HEK293 (cell line): ENCODE data around the gene TYROBP.

ENCODE experiments used
- CTCF ChIA-PET: fragments of 350-600 bp; formaldehyde crosslinking; extraction: SDS; loops from one replicate; lab custom pipeline; 2021; ENCODE audit warnings: antibody characterized with exemption; lab: Yijun Ruan, JAX
- POLR2A ChIA-PET: fragments of 300-600 bp; formaldehyde crosslinking; extraction: SDS; loops from one replicate; lab custom pipeline; 2020; ENCODE audit warnings: antibody characterized with exemption, inconsistent platforms; lab: Yijun Ruan, JAX
- H3K27ac ChIP-seq: fragments of 200-500 bp; sonication (Bioruptor generic); 2 replicates; pipeline ENCODE4 v1.5.1; 2014; ENCODE audit warnings: low read depth, low read length, control low read depth, inconsistent platforms; ENCODE audit errors: extremely low read depth
- H3K36me3 ChIP-seq, 2 experiments: fragments of 200-500 bp in 1 of 2; sonication (Bioruptor generic) in 1 of 2; 1 replicate in 1 of 2; 2 replicates in 1 of 2; pipeline ENCODE4 v1.5.1; 2014 to 2017; ENCODE audit warnings: inconsistent platforms in 2 of 2, low read length in 2 of 2; ENCODE audit not compliant: control insufficient read depth in 2 of 2, insufficient read depth in 1 of 2
- H3K4me1 ChIP-seq: fragments of 200-500 bp; sonication (Bioruptor generic); 2 replicates; pipeline ENCODE4 v1.5.1; 2014; ENCODE audit warnings: mild to moderate bottlenecking, low read length, inconsistent platforms; ENCODE audit not compliant: control insufficient read depth, insufficient read depth
- H3K4me3 ChIP-seq: 2 replicates; pipeline ENCODE4 v1.5.1; 2011; ENCODE audit warnings: low read depth, mild to moderate bottlenecking, control low read depth, low read length, moderate library complexity
- H3K9me3 ChIP-seq: fragments of 200-500 bp; sonication (Bioruptor generic); 2 replicates; pipeline ENCODE4 v1.5.1; 2014; ENCODE audit warnings: low read depth, low read length, inconsistent platforms; ENCODE audit not compliant: control insufficient read depth, insufficient read depth
- GFI1B ChIP-seq: fragments of 450-650 bp; formaldehyde crosslinking; IDR thresholded peaks from 2 replicates; pipeline ENCODE4 v1.5.1; 2016; ENCODE audit warnings: missing biosample characterization, missing genetic modification characterization
- GLI4 ChIP-seq: fragments of 450-650 bp; formaldehyde crosslinking; IDR thresholded peaks from 2 replicates; pipeline ENCODE4 v1.5.1; 2016; ENCODE audit warnings: missing biosample characterization, missing genetic modification characterization
- KLF8 ChIP-seq: fragments of 450-650 bp; formaldehyde crosslinking; IDR thresholded peaks from 2 replicates; pipeline ENCODE4 v1.5.1; 2016; ENCODE audit warnings: missing biosample characterization, missing genetic modification characterization
- KLF9 ChIP-seq: fragments of 450-650 bp; formaldehyde crosslinking; IDR thresholded peaks from 2 replicates; pipeline ENCODE4 v1.5.1; 2016; ENCODE audit warnings: missing biosample characterization, missing genetic modification characterization, low read depth
- OSR2 ChIP-seq: fragments of 450-650 bp; formaldehyde crosslinking; IDR thresholded peaks from 2 replicates; pipeline ENCODE4 v1.5.1; 2016; ENCODE audit warnings: missing biosample characterization, missing genetic modification characterization
- SALL2 ChIP-seq: fragments of 450-650 bp; formaldehyde crosslinking; IDR thresholded peaks from 2 replicates; pipeline ENCODE4 v1.5.0; 2017; ENCODE audit warnings: missing biosample characterization, mild to moderate bottlenecking, missing genetic modification characterization, borderline replicate concordance
- SCRT1 ChIP-seq: fragments of 450-650 bp; formaldehyde crosslinking; IDR thresholded peaks from 2 replicates; pipeline ENCODE4 v1.5.1; 2016; ENCODE audit warnings: missing biosample characterization, missing genetic modification characterization, borderline replicate concordance
- SP7 ChIP-seq: fragments of 450-650 bp; formaldehyde crosslinking; IDR thresholded peaks from 2 replicates; pipeline ENCODE4 v1.5.1; 2016; ENCODE audit warnings: missing biosample characterization, missing genetic modification characterization
- TCF7L2 ChIP-seq: IDR thresholded peaks from 2 replicates; pipeline ENCODE4 v1.6.1; 2011; ENCODE audit warnings: low read depth, mild to moderate bottlenecking, inconsistent platforms, low read length, moderate library complexity, borderline replicate concordance
- ZEB2 ChIP-seq: fragments of 450-650 bp; formaldehyde crosslinking; IDR thresholded peaks from 2 replicates; pipeline ENCODE4 v1.5.1; 2016; ENCODE audit warnings: missing biosample characterization, missing genetic modification characterization
- ZNF146 ChIP-seq: fragments of 450-650 bp; formaldehyde crosslinking; IDR thresholded peaks from 2 replicates; pipeline ENCODE4 v1.5.1; 2016; ENCODE audit warnings: missing biosample characterization, missing genetic modification characterization
- ZNF223 ChIP-seq: fragments of 450-650 bp; formaldehyde crosslinking; IDR thresholded peaks from 2 replicates; pipeline ENCODE4 v1.5.1; 2016; ENCODE audit warnings: missing biosample characterization, missing genetic modification characterization
- ZNF391 ChIP-seq: fragments of 450-650 bp; formaldehyde crosslinking; IDR thresholded peaks from 2 replicates; pipeline ENCODE4 v1.5.1; 2016; ENCODE audit warnings: low read depth, missing biosample characterization, missing genetic modification characterization, borderline replicate concordance
- ZNF48 ChIP-seq: fragments of 450-650 bp; formaldehyde crosslinking; IDR thresholded peaks from 2 replicates; pipeline ENCODE4 v1.5.1; 2016; ENCODE audit warnings: missing biosample characterization, missing genetic modification characterization
- ZNF529 ChIP-seq: fragments of 450-650 bp; formaldehyde crosslinking; IDR thresholded peaks from 2 replicates; pipeline ENCODE4 v1.5.1; 2017; ENCODE audit warnings: missing genetic modification characterization, missing biosample characterization; ENCODE audit not compliant: insufficient replicate concordance
- ZNF571 ChIP-seq: fragments of 450-650 bp; formaldehyde crosslinking; IDR thresholded peaks from 2 replicates; pipeline ENCODE4 v1.5.0; 2017; ENCODE audit warnings: missing biosample characterization, missing genetic modification characterization
- ZNF629 ChIP-seq: fragments of 450-650 bp; formaldehyde crosslinking; IDR thresholded peaks from 2 replicates; pipeline ENCODE4 v1.5.1; 2017; ENCODE audit warnings: missing biosample characterization, missing genetic modification characterization
- ZNF792 ChIP-seq: fragments of 450-650 bp; formaldehyde crosslinking; IDR thresholded peaks from 2 replicates; pipeline ENCODE4 v1.5.1; 2016; ENCODE audit warnings: missing biosample characterization, missing genetic modification characterization
- TF ChIP-seq, protein P1 (sequence below): fragments of 450-650 bp; formaldehyde crosslinking; IDR thresholded peaks from 2 replicates; pipeline ENCODE4; 2016; ENCODE audit warnings: missing biosample characterization, missing genetic modification characterization
- TF ChIP-seq, protein P2 (sequence below): fragments of 450-650 bp; formaldehyde crosslinking; IDR thresholded peaks from 2 replicates; pipeline ENCODE4 v1.5.1; 2017; ENCODE audit warnings: missing biosample characterization, missing genetic modification characterization
- TF ChIP-seq, protein P3 (sequence below): fragments of 450-650 bp; formaldehyde crosslinking; IDR thresholded peaks from 2 replicates; pipeline ENCODE4 v1.5.1; 2016; ENCODE audit warnings: missing biosample characterization, missing genetic modification characterization
- TF ChIP-seq, protein P4 (sequence below): fragments of 450-650 bp; formaldehyde crosslinking; IDR thresholded peaks from 2 replicates; pipeline ENCODE4 v1.5.1; 2016; ENCODE audit warnings: missing biosample characterization, missing genetic modification characterization
- TF ChIP-seq, protein P5 (sequence below): fragments of 450-650 bp; formaldehyde crosslinking; IDR thresholded peaks from 2 replicates; pipeline ENCODE4 v1.5.1; 2016; ENCODE audit warnings: missing biosample characterization, missing genetic modification characterization
- TF ChIP-seq, protein P6 (sequence below): fragments of 450-650 bp; formaldehyde crosslinking; conservative IDR thresholded peaks from 2 replicates; pipeline ENCODE4 v1.5.1; 2016; ENCODE audit warnings: low read depth, missing biosample characterization, missing genetic modification characterization

Gene TYROBP

DNA sequence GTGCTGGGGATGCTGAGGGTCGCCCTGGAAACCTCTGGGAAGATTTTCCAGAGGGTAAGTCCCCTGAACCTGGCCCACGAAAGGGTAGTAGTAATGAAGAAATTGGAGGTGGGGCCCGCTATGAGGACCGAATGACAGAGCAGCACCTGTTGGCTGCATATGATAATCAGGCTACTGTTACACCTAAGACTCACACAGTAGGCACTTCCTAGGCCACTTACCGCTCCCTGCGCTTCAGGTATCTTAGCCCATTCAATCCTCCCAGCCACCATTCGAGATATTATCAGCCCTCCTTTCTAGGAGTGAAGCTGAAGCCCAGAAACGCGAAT, 23.7 kb upstream of the TYROBP start (continued):
- TF ChIP-seq OSR2 (tag by site-specific recombination) (no peak), TCF7L2 (no peak), GFI1B (no peak), KLF9 (no peak)
- TF ChIP-seq, protein P1, sequence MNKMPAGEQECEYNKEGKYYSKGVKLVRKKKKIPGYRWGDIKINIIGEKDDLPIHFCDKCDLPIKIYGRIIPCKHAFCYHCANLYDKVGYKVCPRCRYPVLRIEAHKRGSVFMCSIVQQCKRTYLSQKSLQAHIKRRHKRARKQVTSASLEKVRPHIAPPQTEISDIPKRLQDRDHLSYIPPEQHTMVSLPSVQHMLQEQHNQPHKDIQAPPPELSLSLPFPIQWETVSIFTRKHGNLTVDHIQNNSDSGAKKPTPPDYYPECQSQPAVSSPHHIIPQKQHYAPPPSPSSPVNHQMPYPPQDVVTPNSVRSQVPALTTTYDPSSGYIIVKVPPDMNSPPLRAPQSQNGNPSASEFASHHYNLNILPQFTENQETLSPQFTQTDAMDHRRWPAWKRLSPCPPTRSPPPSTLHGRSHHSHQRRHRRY, result peak; percentile 34; the same call in 1 of the 2 replicates

DNA sequence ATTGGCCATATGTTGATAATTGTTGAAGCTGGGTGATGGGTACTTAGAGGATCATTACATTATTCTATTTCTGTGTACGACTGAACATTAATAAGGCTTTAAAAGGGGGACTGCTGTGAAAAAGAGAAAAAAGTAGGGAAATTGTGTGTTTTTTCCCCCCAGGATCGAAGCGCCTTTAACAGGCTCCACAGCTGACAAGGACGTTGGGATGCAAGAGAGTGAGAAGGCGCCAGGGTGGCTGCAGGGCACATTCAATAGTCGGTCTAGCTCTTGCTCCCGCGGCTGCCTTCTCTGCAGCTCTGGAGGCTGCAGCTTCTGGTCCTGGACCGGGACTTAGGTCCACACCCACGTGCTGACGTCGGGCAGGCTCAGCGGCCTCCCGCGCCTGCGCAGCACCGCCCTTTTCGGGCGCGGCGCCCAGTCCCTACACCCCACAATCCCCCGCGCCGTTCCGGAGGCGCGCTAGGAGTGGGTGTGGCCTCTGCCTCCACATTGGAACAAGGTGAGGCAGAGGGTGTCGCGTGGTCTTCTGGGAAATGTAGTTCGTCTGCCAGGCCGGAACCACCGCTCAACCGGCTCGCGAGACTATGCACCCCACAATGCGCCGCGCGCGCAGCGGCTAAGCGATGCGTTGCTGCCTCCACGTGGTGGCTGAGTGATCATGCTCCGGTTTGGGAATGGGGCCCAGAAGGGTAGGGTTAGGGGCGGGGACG, 23.2 kb upstream of the TYROBP start:
- H3K36me3 ChIP-seq, result no peaks in the 10 kb centered on the region
- ChIA-PET POLR2A (interaction anchor here (0.5 to 2.0 kb wide), 35 partner anchors 9 to 924 kb away, joined by 3 to 23 read pairs (median 4); partner anchors contain the start of genes COX6B1, HSPB6, LIN37 and NFKBID), CTCF (interaction anchor here (0.6 to 8.0 kb wide), 53 partner anchors 9 to 786 kb away, joined by 3 to 185 read pairs (median 4); partner anchors contain the start of genes CAPNS1, COX6B1, IGFLR1 and KIRREL2)
- H3K9me3 ChIP-seq, result no peaks in the 10 kb centered on the region
- H3K4me1 ChIP-seq, result peaks cover 11% of the 10 kb centered on the region
- peak overlapping the region; percentile 33; the same call in 1 of the 2 replicates for H3K27ac ChIP-seq
- peak overlapping the region; percentile 12 for H3K4me3 ChIP-seq
- TF ChIP-seq GLI4 (tag by site-specific recombination), result no peak
- TF ChIP-seq, protein P2, sequence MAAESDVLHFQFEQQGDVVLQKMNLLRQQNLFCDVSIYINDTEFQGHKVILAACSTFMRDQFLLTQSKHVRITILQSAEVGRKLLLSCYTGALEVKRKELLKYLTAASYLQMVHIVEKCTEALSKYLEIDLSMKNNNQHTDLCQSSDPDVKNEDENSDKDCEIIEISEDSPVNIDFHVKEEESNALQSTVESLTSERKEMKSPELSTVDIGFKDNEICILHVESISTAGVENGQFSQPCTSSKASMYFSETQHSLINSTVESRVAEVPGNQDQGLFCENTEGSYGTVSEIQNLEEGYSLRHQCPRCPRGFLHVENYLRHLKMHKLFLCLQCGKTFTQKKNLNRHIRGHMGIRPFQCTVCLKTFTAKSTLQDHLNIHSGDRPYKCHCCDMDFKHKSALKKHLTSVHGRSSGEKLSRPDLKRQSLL (tag by site-specific recombination), result peak; percentile 75; the same call in 1 of the 2 replicates
- no peak for TF ChIP-seq SCRT1
- TF ChIP-seq ZNF391 (tag by site-specific recombination), result peak; percentile 96; the same call in 1 of the 2 replicates
- peak; percentile 100 for TF ChIP-seq KLF9
- no peak for TF ChIP-seq ZNF792 (tag by site-specific recombination)
- no peak for TF ChIP-seq ZNF223 (tag by site-specific recombination)
- no peak for TF ChIP-seq ZNF571 (tag by site-specific recombination)
- TF ChIP-seq, protein P3, sequence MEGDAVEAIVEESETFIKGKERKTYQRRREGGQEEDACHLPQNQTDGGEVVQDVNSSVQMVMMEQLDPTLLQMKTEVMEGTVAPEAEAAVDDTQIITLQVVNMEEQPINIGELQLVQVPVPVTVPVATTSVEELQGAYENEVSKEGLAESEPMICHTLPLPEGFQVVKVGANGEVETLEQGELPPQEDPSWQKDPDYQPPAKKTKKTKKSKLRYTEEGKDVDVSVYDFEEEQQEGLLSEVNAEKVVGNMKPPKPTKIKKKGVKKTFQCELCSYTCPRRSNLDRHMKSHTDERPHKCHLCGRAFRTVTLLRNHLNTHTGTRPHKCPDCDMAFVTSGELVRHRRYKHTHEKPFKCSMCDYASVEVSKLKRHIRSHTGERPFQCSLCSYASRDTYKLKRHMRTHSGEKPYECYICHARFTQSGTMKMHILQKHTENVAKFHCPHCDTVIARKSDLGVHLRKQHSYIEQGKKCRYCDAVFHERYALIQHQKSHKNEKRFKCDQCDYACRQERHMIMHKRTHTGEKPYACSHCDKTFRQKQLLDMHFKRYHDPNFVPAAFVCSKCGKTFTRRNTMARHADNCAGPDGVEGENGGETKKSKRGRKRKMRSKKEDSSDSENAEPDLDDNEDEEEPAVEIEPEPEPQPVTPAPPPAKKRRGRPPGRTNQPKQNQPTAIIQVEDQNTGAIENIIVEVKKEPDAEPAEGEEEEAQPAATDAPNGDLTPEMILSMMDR (tag by site-specific recombination), result peak; percentile 100
- TF ChIP-seq ZNF48 (tag by site-specific recombination), result no peak
- no peak for TF ChIP-seq SALL2 (tag by site-specific recombination)
- peak; percentile 92 for TF ChIP-seq SP7 (tag by site-specific recombination)
- TF ChIP-seq, protein P4, sequence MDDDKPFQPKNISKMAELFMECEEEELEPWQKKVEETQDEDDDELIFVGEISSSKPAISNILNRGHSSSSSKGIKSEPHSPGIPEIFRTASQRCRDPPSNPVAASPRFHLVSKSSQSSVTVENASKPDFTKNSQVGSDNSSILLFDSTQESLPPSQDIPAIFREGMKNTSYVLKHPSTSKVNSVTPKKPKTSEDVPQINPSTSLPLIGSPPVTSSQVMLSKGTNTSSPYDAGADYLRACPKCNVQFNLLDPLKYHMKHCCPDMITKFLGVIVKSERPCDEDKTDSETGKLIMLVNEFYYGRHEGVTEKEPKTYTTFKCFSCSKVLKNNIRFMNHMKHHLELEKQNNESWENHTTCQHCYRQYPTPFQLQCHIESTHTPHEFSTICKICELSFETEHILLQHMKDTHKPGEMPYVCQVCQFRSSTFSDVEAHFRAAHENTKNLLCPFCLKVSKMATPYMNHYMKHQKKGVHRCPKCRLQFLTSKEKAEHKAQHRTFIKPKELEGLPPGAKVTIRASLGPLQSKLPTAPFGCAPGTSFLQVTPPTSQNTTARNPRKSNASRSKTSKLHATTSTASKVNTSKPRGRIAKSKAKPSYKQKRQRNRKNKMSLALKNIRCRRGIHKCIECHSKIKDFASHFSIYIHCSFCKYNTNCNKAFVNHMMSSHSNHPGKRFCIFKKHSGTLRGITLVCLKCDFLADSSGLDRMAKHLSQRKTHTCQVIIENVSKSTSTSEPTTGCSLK (tag by site-specific recombination), result no peak
- TF ChIP-seq, protein P5, sequence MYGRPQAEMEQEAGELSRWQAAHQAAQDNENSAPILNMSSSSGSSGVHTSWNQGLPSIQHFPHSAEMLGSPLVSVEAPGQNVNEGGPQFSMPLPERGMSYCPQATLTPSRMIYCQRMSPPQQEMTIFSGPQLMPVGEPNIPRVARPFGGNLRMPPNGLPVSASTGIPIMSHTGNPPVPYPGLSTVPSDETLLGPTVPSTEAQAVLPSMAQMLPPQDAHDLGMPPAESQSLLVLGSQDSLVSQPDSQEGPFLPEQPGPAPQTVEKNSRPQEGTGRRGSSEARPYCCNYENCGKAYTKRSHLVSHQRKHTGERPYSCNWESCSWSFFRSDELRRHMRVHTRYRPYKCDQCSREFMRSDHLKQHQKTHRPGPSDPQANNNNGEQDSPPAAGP (tag by site-specific recombination), result peak; percentile 99
- TF ChIP-seq, protein P6, sequence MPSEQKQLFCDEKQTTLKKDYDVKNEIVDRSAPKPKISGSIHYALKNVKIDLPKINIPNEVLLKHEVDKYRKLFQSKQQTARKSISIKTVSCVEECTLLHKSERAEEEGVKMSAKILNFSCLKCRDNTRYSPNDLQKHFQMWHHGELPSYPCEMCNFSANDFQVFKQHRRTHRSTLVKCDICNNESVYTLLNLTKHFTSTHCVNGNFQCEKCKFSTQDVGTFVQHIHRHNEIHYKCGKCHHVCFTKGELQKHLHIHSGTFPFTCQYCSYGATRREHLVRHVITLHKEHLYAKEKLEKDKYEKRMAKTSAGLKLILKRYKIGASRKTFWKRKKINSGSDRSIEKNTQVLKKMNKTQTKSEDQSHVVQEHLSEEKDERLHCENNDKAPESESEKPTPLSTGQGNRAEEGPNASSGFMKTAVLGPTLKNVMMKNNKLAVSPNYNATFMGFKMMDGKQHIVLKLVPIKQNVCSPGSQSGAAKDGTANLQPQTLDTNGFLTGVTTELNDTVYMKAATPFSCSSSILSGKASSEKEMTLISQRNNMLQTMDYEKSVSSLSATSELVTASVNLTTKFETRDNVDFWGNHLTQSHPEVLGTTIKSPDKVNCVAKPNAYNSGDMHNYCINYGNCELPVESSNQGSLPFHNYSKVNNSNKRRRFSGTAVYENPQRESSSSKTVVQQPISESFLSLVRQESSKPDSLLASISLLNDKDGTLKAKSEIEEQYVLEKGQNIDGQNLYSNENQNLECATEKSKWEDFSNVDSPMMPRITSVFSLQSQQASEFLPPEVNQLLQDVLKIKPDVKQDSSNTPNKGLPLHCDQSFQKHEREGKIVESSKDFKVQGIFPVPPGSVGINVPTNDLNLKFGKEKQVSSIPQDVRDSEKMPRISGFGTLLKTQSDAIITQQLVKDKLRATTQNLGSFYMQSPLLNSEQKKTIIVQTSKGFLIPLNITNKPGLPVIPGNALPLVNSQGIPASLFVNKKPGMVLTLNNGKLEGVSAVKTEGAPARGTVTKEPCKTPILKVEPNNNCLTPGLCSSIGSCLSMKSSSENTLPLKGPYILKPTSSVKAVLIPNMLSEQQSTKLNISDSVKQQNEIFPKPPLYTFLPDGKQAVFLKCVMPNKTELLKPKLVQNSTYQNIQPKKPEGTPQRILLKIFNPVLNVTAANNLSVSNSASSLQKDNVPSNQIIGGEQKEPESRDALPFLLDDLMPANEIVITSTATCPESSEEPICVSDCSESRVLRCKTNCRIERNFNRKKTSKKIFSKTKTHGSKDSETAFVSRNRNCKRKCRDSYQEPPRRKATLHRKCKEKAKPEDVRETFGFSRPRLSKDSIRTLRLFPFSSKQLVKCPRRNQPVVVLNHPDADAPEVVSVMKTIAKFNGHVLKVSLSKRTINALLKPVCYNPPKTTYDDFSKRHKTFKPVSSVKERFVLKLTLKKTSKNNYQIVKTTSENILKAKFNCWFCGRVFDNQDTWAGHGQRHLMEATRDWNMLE, result peak; percentile 59; the same call in 1 of the 2 replicates
- TF ChIP-seq ZNF629, result peak; percentile 89
- no peak for TF ChIP-seq ZNF529 (tag by site-specific recombination)
- no peak for TF ChIP-seq ZNF146 (tag by site-specific recombination)
- peak; percentile 95 for TF ChIP-seq ZEB2 (tag by site-specific recombination)
- TF ChIP-seq KLF8 (tag by site-specific recombination), result peak; percentile 100
